Muscle of leg (tissue), 11 donors: ENCODE measurements around the gene CACNG7. TPM values are rescaled to one million over a fixed set of nuclear protein-coding genes. Genes with fewer than 3 reads are reported as not detected.

ENCODE experiments used
- DNase-seq: peaks from one replicate; pipeline ENCODE4 v3.0.0; 2013
- H3K27ac ChIP-seq: one replicate; pipeline ENCODE4 v1.5.1; 2013; ENCODE audit warnings: mild to moderate bottlenecking, low read length, control low read depth
- H3K27me3 ChIP-seq: one replicate; pipeline ENCODE4 v1.6.1; 2013; ENCODE audit warnings: low read length; ENCODE audit not compliant: control insufficient read depth, insufficient read depth
- H3K36me3 ChIP-seq: one replicate; pipeline ENCODE4 v1.6.1; 2013; ENCODE audit warnings: low read length; ENCODE audit not compliant: control insufficient read depth, insufficient read depth
- H3K4me1 ChIP-seq: one replicate; pipeline ENCODE4 v1.6.1; 2013; ENCODE audit warnings: low read length; ENCODE audit not compliant: control insufficient read depth, insufficient read depth
- H3K4me3 ChIP-seq: one replicate; pipeline ENCODE4 v1.5.1; 2013; ENCODE audit warnings: low read length, control low read depth
- H3K9me3 ChIP-seq: replicated peaks from 2 replicates; pipeline ENCODE4 v1.6.1; 2013; ENCODE audit warnings: low read depth, low read length; ENCODE audit not compliant: control insufficient read depth
- WGBS: methylation state at CpG from one replicate; pipeline ENCODE4 v1.1.5; 2013; ENCODE audit warnings: missing lambda C conversion rate; ENCODE audit not compliant: insufficient coverage; 5-methylcytosine and 5-hydroxymethylcytosine counted together
- polyA plus RNA-seq, 8 donors: library from polyadenylated mRNA; unstranded; fragments of 120-200 nt; gene quantifications; one replicate each; pipeline versions ENCODE4 v1.2.1 to v1.2.3, GENCODE V29; 2013; ENCODE audit warnings: inconsistent platforms in 1 of 8, low replicate concordance in 1 of 8; ENCODE audit not compliant: insufficient read length in 8 of 8, insufficient read depth in 1 of 8
- total RNA-seq: library from RNA; stranded (reverse); fragments of 120-200 nt; gene quantifications from one replicate; pipeline ENCODE4 v1.2.4, GENCODE V29; 2013

CACNG7 gene
- total and polyA plus RNA-seq, 9 donors, result 0.04 to 2.1 (median 1.0) TPM; not detected in 1

- no peak overlapping the region for H3K27ac ChIP-seq
- H3K36me3 ChIP-seq, result no peaks in the 10 kb centered on the region
- H3K4me1 ChIP-seq, result no peaks in the 10 kb centered on the region
- H3K9me3 ChIP-seq, result no peaks in the 10 kb centered on the region
- WGBS, result no CpG with 5 or more reads among the region's 7 CpGs
- no peak overlapping the region for H3K4me3 ChIP-seq
- no peak for DNase-seq
- peaks cover 39% of the 10 kb centered on the region for H3K27me3 ChIP-seq
Observed at GRCh38 chr19:53966931-53967330, 57.9 kb downstream of the CACNG7 start.

- H3K4me3 ChIP-seq, result no peak overlapping the region
- no peak for DNase-seq
- no peaks in the 10 kb centered on the region for H3K9me3 ChIP-seq
- H3K27ac ChIP-seq, result no peak overlapping the region
- WGBS, result 80% methylated on average over 2 of the region's 6 CpGs
- H3K4me1 ChIP-seq, result no peaks in the 10 kb centered on the region
- no peaks in the 10 kb centered on the region for H3K36me3 ChIP-seq
- peaks cover 24% of the 10 kb centered on the region for H3K27me3 ChIP-seq
Observed at GRCh38 chr19:53969366-53969765, 60.3 kb downstream of the CACNG7 start.

- 74% methylated on average over 5 of the region's 10 CpGs for WGBS
Observed at GRCh38 chr19:53971673-53972072, 62.6 kb downstream of the CACNG7 start.

GRCh38 chr19:53977429-53977990 is 68.4 kb downstream of the CACNG7 start:
- peak overlapping the region; percentile 30 for H3K4me3 ChIP-seq
- peaks cover 52% of the 10 kb centered on the region for H3K27me3 ChIP-seq
- H3K27ac ChIP-seq, result peak overlapping the region; percentile 20
- peak; percentile 93 for DNase-seq
- peaks cover 31% of the 10 kb centered on the region for H3K4me1 ChIP-seq
- no peaks in the 10 kb centered on the region for H3K36me3 ChIP-seq
- 4% methylated on average over 3 of the region's 9 CpGs for WGBS
- no peaks in the 10 kb centered on the region for H3K9me3 ChIP-seq

More at GRCh38 chr19:53971673-53972072, 62.6 kb downstream of the CACNG7 start:
- no peak for DNase-seq
- Histone ChIP-seq H3K36me3 (no peaks in the 10 kb centered on the region), H3K27me3 (peaks cover 14% of the 10 kb centered on the region), H3K27ac (no peak overlapping the region), H3K4me3 (no peak overlapping the region), H3K9me3 (no peaks in the 10 kb centered on the region), H3K4me1 (no peaks in the 10 kb centered on the region)

GRCh38 chr19:53977991-53978731 is 69.1 kb downstream of the CACNG7 start:
- Histone ChIP-seq H3K4me1 (peaks cover 31% of the 10 kb centered on the region), H3K27ac (peak overlapping the region; percentile 20), H3K9me3 (no peaks in the 10 kb centered on the region), H3K4me3 (peak overlapping the region; percentile 30), H3K36me3 (no peaks in the 10 kb centered on the region), H3K27me3 (peaks cover 52% of the 10 kb centered on the region)
- WGBS, result 1% methylated on average over 45 of the region's 54 CpGs
- peak; percentile 78 for DNase-seq

GRCh38 chr19:53978975-53979801 is 70.1 kb downstream of the CACNG7 start:
- H3K4me3 ChIP-seq, result peak overlapping the region; percentile 29
- WGBS, result 3% methylated on average over 17 of the region's 19 CpGs
- peaks cover 31% of the 10 kb centered on the region for H3K4me1 ChIP-seq
- DNase-seq, result no peak
- no peaks in the 10 kb centered on the region for H3K36me3 ChIP-seq
- peaks cover 60% of the 10 kb centered on the region for H3K27me3 ChIP-seq
- no peaks in the 10 kb centered on the region for H3K9me3 ChIP-seq
- no peak overlapping the region for H3K27ac ChIP-seq

- no peak for DNase-seq
- peaks cover 66% of the 10 kb centered on the region for H3K27me3 ChIP-seq
- H3K4me3 ChIP-seq, result peak overlapping the region; percentile 29
- H3K27ac ChIP-seq, result peak overlapping the region; percentile 67
- no peaks in the 10 kb centered on the region for H3K9me3 ChIP-seq
- H3K36me3 ChIP-seq, result no peaks in the 10 kb centered on the region
- peaks cover 31% of the 10 kb centered on the region for H3K4me1 ChIP-seq
- WGBS, result 15% methylated on average over 17 of the region's 20 CpGs
Observed at GRCh38 chr19:53980539-53981375, 71.7 kb downstream of the CACNG7 start.

- Histone ChIP-seq H3K36me3 (no peaks in the 10 kb centered on the region), H3K4me3 (no peak overlapping the region), H3K9me3 (no peaks in the 10 kb centered on the region), H3K4me1 (peaks cover 31% of the 10 kb centered on the region), H3K27me3 (peaks cover 67% of the 10 kb centered on the region), H3K27ac (peak overlapping the region; percentile 42)
- 51% methylated on average over 13 of the region's 13 CpGs for WGBS
- DNase-seq, result no peak
Observed at GRCh38 chr19:53981376-53981951, 72.4 kb downstream of the CACNG7 start.

GRCh38 chr19:53982001-53982451 is 72.9 kb downstream of the CACNG7 start:
- WGBS, result 2% methylated on average over 61 of the region's 62 CpGs
- H3K9me3 ChIP-seq, result no peaks in the 10 kb centered on the region
- H3K27me3 ChIP-seq, result peaks cover 67% of the 10 kb centered on the region
- DNase-seq, result no peak
- H3K27ac ChIP-seq, result no peak overlapping the region
- no peaks in the 10 kb centered on the region for H3K36me3 ChIP-seq
- H3K4me3 ChIP-seq, result peak overlapping the region; percentile 21
- H3K4me1 ChIP-seq, result peaks cover 31% of the 10 kb centered on the region
